GM19035 (cell line): Measurements from ENCODE around the gene RPS5.
"Not testable (repeated sequence)": the region's sequence is repeated elsewhere in the genome, so short reads cannot be mapped to it uniquely, and the experiment has no call there.

Experiments used
- ATAC-seq: cut with Tn5 transposase; IDR thresholded peaks from one replicate; pipeline ENCODE4 v1.9.1; 2021; ENCODE audit not compliant: unreplicated experiment

RPS5 gene

DNA sequence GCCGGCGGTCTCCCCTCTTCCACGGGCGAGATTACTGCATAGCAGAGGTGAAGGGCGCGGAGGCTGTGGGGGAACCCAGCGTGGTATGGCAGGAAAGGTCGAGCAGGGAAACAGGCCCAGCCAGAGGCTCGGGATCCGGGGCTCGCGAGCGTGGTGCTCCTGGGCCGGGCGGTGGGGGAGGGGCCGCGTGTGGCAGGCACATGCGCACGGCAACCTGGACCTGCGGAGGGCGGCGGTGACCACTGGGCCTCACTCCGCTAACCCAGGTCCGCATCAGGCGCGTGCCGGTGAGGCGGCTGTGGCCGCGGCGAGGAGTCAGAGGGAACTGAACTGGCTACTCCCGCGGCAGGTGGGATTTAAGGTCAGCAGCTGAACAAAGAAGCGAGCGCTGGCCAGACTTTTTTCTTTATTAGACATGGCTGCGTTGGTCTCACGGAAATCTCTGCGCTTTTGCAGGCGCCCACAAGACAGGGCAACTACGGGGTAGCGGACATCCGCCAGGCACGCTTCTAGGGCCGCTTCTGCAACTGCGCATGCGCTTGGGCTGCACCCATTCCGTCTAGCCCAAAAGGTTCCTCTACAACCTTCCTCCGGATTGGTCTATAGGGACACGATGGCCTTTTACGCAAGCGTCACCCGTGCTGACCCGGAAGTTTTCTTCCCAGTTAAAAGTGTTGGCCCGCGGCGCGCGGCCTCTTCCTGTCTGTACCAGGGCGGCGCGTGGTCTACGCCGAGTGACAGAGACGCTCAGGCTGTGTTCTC, at the start of gene RPS5:
Gene RPS5 (plus strand): TSS at position 694 of the 762 bp plus-strand sequence. CDS start 869 bp downstream, outside the sequence.
- ATAC-seq: peak; percentile 79

- ATAC-seq: no peak
These were observed 48.7 kb upstream of the RPS5 start for GRCh38 chr19:58338336-58338735.

DNA sequence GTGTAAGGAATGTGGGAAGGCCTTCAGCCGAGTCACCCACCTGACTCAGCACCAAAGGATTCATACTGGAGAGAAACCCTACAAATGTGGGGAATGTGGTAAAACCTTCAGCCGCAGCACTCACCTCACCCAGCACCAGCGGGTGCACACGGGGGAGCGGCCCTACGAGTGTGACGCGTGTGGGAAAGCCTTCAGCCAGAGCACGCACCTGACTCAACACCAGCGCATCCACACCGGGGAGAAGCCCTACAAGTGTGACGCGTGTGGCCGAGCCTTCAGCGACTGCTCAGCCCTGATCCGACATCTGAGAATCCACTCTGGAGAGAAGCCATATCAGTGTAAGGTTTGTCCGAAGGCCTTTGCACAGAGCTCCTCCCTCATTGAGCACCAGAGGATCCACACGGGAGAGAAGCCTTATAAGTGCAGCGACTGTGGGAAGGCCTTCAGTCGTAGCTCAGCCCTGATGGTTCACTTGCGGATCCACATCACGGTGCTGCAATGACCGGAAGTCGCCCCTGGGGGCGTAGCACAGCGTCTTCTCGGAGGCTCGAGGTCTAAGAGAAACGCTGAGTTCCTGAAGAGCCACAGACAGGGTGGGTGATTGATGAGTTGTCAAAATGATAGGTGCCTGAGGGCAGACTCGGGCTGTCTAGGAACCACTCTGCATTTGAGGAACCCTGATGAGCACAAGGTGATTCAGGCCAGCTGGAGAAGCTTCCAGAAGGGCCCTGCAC, 48.1 kb upstream of the RPS5 start:
- ATAC-seq: no peak

DNA sequence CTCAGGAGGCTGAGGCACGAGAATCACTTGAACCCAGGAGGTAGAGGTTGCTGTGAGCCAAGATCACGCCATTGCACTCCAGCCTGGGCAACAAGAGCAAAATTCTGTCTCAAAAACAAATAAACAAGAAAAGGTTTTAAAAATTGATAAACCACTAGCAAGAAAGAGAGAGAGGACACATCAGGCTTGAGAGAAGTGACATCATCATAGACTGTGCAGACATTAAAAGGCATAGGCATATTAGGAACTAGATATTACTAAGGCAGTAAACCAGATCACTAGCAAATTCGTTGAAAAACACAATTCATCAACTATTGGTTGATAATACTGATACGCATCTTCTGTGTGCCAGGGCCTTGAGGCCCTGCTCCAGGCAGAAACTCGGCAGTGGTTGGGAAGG, 41.5 kb upstream of the RPS5 start:
- no peak for ATAC-seq

- peak; percentile 93 for ATAC-seq
These were observed 39.8 kb upstream of the RPS5 start for GRCh38 chr19:58346961-58347929.

DNA sequence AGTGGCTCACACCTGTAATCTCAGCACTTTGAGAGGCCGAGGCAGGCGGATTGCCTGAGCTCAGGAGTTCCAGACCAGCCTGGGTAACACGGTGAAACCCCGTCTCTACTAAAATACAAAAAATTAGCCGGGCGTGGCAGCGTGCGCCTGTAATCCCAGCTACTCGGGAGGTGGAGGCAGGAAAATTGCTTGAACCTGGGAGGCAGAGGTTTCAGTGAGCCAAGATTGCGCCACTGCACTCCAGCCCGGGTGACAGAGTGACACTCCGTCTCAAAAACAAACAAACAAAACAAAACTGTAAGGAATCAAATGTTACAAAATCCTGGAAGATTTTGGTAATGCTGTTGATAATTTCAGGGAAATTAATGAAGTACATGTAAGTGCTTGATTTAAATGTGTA, 39.0 kb upstream of the RPS5 start:
- ATAC-seq: not testable (repeated sequence)

GRCh38 chr19:58349590-58349989, 37.5 kb upstream of the RPS5 start:
- no peak for ATAC-seq

GRCh38 chr19:58350001-58350861, 36.8 kb upstream of the RPS5 start:
- no peak for ATAC-seq

DNA sequence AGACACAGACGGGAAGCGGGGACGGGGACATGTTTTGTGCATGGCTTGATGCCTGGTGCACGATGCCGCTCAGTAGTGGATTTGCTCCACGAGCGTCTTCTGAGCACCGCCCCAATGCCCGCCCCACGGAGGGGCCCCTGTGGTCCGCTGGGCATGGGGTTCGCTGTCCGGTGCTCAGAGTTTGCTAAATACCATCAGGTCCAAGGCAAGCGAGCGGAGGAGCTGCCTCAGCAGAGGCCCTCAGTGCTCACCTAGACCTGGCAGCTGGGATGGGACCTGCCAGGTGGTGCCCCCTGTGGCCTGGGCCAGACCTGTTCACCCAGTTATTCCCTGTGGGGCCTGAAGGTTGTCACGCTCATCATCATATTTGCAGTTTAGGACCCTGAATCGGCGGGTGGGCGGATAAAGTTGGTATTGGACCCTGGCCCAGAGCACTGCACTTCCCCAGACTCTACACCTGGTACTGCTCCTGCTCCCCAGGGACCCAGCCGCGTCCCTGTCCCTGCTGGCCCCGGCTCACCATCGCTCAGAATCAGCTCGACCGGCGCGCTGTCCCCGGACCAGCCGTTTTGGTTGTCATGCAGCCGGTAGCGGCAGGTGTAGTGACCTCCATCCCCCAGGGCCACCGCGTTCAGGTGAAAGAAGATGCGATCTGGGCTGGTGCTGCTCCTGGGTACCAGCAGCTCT, 36.1 kb upstream of the RPS5 start:
- ATAC-seq: no peak

GRCh38 chr19:58351558-58351878, 35.6 kb upstream of the RPS5 start:
- no peak for ATAC-seq

DNA sequence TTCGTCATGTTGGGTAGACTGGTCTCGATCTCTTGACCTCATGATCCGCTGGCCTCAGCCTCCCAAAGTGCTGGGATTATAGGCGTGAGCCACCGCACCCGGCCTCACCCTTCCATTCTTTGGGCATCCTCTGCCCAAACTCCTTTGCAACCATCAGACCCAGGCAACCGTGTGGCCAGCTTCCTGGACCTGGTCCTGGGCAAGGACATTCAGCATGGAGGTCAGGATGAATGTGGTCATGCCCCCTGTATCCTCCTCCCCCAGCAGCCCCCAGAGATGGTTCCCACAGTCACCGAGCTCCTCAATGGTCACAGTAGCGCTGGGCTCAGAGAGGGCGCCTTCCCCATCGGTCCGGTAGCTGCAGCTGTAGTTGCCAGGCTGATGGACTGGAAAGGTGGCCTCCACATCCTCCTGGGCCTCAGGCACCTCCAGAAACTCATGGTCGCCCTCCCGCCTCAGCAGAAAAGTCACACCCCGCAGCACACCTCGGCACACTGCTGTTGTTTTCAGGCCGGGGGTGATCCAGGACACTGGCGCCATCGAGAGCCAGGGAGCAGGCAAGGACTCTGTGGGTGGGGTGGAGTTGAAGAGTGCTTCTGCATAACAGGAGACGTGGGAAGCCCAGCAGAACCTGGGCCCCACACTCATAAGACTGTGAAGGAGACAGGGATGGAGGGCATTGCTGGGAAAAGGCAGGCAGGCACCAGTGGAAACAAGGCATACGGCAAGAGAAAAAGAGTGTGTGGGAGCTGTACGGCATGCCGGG, 34.9 kb upstream of the RPS5 start:
- ATAC-seq: no peak

DNA sequence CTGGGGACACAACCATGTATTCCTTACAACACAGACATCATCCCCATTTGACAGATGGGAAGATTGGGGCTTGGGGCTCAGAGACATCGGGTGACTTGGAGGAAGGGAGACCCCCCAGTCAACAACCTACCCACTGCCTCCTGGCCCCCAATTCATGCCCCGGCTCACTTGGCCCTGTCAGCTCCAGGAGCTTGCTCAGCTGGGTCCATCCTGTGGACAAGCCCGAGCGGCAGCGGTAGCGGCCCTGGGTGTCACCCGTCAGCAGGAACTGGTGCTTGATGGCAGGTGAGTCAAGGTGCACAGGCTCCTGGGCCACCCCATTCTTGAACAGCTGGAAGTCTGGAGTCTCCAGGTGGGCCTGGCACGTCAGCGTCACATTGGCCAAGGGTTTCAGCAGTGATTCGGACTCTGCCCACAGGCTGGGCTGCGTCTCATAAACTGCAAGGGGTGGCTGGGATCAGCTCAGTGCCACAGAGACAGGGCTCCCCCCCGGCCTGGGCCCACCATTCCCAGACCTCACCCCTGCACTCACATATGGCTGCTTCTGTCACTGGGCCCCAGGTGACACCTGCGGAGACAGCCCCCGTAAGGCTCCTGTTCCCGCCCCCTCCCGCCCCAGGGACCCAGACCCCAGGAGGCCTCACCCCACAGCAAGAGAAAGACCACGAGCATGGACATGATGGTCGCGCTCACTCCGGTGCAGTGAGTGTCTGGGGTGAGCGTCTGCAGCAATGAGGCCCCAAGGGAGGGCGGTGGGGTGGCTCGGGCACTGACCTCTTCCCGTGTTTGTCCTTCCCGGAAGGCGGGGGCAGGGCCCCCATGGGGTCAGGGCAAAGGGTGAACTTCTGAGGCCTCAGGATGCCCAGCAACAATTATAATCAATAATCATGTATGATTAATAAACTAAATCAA, 34.1 kb upstream of the RPS5 start, which contains the start of gene A1BG:
Gene A1BG (minus strand): TSS at position 733 of the 912 bp plus-strand sequence. CDS start 55 bp downstream, at position 678.
- no peak for ATAC-seq

GRCh38 chr19:58353717-58354477, 33.2 kb upstream of the RPS5 start:
- no peak for ATAC-seq

- ATAC-seq: no peak
These were observed 32.5 kb upstream of the RPS5 start for GRCh38 chr19:58354478-58355030.

DNA sequence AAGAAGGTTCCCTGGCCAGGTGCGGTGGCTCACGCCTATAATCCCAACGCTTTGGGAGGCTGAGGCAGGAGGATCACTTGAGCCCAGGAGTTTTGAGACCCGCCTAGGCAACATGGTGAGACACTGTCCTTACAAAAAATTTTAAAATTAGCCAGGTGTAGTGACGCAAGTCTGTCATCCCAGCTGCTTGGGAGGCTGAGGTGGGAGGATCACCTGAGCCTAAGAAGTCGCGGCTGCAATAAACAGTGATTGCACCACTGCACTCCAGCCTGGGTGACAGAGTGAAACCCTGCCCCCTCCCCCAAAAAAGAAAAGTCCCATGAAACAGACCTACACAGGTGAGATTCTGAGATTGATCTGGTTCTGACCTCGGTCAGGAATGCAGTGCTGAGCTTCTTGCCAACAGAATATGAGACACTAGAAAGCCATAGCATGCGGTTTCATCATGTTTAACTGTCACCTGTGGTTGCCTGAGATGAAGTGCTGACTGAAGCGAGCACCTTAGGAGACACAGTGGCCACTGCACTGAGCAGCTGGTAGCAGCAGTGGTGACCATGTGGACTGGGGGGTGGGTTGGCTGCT, 31.8 kb upstream of the RPS5 start:
- no peak for ATAC-seq

DNA sequence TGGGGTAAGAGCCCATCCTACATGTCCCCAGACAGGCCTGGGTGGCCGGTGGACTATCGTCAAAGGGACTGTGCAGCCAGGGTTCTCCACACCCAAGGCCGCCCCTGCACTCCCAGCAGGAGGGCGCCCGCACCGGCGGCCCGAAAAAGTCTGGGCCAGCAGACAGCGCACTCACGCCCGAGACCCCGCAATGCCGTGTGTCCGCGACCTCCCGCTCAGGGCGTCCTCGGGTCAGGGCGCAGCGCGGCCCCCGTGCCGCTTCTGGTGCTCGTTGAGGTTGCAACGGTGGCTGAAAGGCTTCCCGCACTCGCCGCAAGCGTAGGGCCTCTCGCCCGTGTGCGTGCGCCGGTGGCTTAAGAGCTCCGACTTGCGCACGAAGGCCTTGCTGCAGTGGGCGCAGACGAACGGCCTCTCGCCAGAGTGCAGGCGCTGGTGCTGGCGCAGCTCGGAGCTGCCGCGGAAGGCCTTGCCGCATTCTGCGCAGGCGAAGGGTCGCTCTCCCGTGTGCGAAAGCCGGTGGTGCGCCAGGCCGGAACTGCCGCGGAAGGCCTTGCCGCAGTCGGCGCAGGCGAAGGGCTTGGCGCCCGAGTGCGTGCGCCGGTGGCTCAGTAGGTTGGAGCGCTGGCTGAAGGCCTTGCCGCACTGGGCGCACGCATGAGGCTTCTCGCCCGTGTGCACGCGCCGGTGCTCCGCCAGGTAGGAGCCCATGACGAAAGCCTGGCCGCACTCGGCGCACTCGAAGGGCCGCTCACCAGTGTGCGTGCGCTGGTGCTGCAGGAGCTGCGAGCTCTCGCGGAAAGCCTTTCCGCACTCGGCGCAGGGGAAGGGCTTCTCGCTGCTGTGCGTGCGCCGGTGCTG, 30.9 kb upstream of the RPS5 start:
- no peak for ATAC-seq
